Measurements from ENCODE around the gene APLN.
A peak's percentile ranks its signal among the peaks of the same experiment; 100 is the strongest.

Gene APLN

DNA sequence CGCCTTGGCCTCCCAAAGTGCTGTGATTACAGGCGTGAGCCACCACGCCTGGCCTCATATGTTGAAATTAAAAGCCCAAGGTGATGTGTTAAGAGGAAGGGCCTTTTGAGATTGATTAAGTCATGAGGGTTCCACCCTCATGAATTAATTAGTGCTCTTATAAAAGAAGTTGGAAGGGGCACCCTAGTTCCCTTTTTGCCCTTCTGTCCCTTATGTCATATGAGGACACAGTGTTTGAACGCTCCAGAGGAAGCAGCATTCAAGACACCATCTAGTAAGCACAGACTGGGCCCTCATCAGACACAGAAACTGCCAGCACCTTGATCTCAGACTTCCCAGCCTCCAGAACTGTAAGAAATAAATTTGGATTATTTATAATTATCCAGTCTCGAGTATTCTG, 5.1 kb upstream of the APLN start:
- DNase-seq: no peak

- no peak for DNase-seq
Observed at GRCh38 chrX:129659141-129659540, 4.4 kb upstream of the APLN start.

DNA sequence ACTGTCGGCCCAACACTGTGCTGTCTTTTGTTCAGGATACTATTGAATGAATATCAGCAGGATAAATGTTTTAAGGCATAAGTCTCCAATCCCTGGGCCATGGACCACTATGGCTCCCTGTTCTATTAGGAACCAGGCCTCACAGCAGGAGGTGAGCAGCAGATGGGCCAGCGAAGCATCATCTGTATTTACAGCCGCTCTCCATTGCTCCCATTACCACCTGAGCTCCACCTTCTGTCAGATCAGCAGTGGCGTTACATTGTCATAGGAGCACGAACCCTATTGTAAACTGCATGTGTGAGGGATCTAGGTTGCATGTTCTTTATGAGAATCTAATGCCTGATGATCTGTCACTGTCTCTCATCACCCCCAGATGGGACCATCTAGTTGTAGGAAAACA, 3.7 kb upstream of the APLN start:
- no peak for DNase-seq

DNA sequence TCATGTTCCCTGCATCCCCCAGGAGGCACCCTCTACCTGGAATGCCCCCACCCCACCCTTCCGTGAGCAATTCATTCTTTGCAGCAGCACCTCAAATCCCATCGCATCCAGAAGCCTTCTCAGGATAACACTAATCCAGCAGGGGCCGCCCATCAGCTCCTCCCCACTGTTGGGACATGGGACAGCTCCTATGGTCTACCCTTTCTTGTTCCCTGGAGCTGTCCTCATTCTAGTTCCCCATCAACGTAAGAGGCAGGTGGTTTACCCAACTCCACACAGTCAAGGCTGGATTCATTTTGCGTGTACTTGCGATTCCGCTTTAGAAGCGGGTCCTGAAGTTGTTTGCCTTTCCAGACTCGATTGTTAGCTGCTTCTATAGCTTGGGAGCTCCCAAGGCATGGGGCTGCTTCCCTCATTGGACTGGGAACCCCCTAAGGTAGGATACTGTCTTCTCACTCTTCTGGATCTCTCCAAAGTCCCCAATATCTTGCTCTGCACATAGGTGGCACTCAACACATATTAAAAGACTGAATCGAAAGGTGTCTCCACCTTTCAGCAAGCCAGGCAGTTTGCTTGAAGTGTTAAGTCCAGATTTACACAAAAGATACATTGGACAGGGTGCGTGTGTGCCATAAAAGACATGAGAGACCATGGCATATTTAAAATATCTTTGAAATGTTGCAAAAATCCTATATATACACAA, 942 bp upstream of the APLN start:
- DNase-seq: peak in 1 of 2 experiments; percentile 11

DNA sequence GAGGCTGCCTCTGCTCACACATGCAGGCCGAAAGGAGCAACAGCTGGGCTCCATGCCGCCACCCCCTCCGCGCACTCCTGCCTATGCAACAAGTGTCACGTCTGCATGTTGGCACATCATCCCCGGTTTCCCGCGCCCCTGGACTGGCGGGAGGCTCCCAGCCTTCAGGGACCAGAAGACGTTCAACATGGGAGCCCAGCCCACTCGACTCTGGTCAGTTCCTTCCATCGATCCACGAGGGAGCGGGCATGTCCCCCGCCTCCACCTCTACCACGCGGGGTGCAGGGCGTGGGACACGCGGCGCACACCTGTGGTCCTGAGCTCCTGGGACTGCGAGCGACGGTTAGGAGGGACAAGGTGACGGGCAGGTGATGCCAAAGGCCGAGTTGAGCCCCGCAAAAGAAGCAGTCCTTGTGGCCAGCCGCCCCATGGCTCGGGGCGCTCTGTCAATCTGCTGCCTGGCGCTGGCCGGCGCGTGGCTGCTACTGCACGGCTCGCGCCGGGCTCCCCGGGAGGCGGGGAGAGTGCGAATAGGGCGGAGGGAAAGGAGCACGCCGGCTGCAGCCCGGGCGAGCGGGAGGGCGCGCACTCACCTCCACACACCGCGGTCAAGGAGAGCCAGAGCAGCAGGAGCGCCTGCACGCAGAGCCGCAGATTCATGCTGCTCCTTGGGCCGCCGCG, 645 bp downstream of the APLN start:
- DNase-seq: peak in 1 of 2 experiments; percentile 28

DNA sequence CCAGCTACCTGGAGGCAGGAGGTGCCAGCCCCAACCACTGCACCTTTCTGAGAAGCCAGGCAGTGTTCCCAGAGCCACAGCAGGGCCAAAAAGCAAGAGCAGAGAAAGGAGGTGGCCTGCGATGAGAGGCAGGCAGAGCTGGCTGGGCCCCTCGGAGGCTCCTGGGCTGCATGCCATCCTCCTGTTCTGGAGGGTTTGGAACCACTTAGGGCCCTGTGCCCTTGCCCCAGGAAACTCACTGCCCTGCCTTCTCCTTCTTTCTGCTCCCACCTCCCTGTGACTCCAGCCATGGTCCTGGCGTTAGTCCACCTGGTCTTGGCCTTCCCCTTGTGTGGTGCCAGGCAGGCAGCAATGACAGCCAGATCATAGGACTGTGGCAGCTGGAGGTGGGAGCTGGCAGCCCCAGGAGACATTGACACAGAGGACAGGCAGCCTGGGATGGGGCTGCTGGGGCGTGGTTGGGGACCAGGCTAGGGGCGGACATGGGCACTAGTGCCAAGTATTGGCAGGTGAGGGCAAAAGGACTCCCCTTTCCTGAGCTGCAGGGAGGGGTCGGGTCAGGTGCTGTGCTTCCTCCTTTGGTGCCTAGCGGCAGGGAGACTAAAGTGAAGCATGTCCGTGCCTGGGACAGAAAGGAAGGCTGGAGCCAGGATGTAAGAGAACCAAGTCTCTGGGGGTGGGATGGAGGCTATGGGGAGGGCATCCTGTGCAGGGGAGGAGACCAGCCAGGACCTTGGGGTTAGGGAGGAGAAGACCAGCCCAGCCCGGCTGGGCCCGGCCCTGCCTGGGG, 1.4 kb downstream of the APLN start:
- no peak for DNase-seq

- DNase-seq: no peak
Observed at GRCh38 chrX:129652565-129653169, 2.1 kb downstream of the APLN start.

DNA sequence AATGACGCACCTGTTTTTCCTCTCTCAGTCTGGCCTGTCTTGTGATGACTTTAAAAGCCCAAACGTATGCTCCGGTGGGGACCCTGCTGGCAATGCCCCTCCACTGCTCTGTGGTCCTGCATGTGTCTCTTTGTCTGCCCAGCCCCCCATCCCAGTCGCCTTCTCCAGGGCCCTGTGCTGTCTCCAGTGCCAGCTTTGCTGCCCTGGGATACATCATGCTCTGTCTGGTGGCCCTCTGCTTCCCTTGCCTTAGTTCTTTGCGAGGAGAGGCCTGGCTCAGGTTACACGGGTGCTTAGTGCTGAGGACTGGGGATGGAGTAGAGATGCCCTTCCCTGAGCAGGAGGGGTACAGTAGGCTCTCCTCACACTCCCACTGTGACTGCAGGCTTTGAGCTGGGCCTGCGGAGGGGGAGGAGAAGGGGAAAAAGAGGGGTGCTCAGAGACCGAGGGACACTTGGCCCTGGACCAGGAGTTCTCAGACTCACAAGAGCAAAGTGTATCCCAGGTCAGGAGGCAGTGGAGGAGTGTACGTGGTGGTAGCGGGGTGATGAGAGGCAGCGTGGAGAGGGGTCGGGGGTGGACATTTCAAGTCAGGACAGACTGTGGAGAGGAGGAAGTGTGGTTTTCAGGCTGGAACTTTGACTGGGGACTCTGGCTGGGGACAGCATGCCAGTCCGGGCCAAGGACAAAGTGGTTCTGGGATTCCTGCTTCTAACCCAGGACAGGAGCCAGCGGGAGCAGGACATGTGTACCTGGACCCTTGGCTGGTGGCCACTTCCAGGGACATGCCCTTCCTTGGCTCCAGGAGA, 2.8 kb downstream of the APLN start:
- no peak for DNase-seq

DNA sequence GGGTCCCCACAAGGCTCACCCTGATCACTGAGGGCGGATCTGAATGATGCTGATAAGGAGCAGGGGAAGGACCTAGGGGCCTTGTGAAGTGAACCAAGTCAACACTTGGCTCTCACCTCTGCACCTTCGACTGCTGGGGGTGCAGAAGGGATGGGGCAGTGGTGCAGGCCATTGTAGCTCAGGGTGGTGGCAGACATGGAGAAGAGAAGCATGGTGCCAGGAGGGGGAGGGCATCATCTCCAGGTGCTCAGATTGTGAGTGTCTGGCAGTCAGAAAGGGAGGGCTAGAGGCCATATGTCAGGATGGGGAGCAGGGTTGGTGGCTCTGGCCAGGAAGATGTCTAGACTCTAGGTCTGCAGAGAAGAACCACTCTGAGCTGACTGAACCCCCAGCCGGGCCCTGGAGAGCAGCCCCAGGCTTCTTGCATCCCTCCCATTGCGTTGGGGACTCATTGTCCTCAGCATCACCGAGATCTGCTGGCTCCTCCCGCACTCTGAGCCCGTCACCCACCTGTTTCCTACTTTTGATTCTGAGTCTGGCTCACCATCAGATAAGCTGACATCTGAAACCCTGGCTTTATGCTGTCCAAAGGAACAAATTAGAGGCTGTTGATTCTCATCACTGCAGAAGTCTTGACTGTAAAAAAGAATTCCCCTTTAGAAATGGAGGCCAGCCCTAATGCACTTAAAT, 3.8 kb downstream of the APLN start:
- no peak for DNase-seq

GRCh38 chrX:129650183-129650689, 4.5 kb downstream of the APLN start:
- no peak for DNase-seq

- no peak for DNase-seq
Observed at GRCh38 chrX:129649268-129650182, 5.2 kb downstream of the APLN start.

- no peak for DNase-seq
Observed at GRCh38 chrX:129648514-129649267, 6.1 kb downstream of the APLN start.

DNA sequence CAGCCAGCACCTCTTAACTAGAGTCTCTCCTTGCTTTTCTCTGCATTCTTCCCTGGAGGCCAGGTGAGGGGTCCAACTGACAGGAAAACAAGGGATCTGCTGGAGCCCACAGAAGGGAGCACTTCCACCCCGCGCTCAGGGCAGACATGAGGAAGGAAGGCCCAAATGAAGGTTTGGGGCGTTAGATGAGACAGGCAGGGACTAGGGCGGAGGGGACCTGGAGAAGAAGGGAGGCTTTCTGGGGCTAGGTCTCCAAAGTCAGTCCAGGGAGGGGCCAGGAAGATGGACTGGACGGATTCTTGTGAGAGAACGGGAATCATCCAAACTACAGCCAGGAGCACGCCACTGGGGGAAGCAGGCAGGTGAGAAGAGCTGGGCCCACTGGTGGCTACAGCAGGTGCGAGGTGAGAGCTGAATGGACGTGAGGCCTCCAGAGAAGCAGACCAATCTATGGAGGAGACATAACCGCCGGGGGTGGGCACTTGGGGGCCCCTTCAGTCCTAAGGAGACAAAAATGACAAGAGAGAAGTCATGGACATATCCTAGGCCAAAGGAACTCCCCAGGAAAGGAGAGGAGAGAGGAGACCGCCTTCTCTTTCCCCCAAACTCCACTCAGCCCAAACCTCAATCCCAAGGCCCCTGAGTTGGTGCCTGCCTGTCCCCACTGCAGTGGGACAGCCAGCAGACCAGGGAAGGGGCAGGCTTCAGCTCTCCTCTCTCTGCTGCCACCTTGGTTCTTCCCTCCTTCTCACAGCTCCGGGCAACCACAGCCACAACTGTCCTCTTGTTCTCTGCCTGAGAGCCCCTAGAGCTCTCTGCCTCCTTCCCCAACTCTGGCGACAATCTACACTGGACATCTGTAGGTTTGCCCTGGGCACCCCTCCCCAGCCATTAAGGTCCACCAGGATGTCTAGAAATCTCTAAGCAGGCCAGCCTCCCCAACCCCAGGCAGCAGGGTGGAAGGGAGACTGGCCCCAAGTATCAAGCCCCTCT, 7.0 kb downstream of the APLN start:
- no peak for DNase-seq

- DNase-seq: no peak
Observed at GRCh38 chrX:129646566-129647417, 8.0 kb downstream of the APLN start.

DNA sequence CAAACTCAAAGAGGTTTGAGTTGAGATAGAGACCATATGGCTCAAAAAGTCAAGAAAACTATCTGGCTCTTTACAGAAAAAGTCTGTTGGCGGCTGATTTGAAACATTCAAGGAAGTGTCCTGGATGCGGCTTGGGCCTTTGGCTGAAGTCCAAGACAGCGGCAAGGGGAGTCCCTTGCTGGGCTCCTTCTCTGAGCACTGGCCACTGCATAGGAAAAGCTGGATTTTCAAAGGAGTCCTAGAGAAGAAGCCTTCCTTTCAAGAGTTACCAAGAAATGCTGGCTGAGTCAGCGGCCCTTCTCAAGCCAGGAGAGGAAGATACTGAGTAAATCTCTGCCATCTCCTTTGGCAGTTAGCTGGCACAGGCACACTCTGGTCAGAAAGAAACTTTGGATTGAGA, 12.1 kb downstream of the APLN start:
- DNase-seq: no peak

GRCh38 chrX:129641941-129642340, 12.8 kb downstream of the APLN start:
- DNase-seq: no peak

DNA sequence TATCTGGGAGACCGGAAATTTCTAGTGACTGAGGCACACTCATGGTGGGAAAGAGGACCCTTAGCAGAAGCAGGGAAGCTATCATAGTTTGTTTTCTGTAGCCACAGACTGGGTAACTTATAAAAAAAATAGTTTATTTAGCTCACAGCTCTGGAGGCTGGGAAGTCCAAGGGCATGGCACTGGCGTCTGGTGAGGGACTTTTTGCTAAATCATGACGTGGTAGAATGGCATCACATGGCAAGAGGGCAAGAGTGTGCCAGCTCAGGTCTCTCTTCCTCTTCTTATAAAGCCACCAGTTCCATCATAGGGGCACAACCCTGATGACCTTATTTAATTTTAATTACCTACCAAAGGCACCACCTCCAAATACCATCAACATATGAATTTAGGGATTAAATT, 13.3 kb downstream of the APLN start:
- no peak for DNase-seq

GRCh38 chrX:129640737-129641136, 14.0 kb downstream of the APLN start:
- no peak for DNase-seq
